ENCODE results near the gene SIGLEC5.

GRCh38 chr19:51568456-51568855 lies 61.7 kb downstream of the SIGLEC5 start:
- TF ChIP-seq EZH2 (IDR thresholded peaks at IDR 0.05; ENCODE audit: borderline replicate concordance, low read depth, low read length, severe bottlenecking) = no peak
- no peak for TF ChIP-seq CTCF (IDR thresholded peaks at IDR 0.05; ENCODE audit: borderline replicate concordance, extremely low read depth, low read length, poor library complexity, severe bottlenecking)
